Brain microvascular endothelial cell (primary cell): ENCODE data around the gene RERE.

ENCODE experiments used
- DNase-seq: peaks from one replicate; pipeline ENCODE4 v3.0.0-alpha.2; 2020
- H3K27ac ChIP-seq: fragments of 250-450 bp; sonication (Bioruptor Pico); 2 replicates; pipeline ENCODE4 v1.5.1; 2020; ENCODE audit warnings: mild to moderate bottlenecking, moderate library complexity
- H3K27me3 ChIP-seq: fragments of 250-450 bp; sonication (Bioruptor Pico); replicated peaks from 2 replicates; pipeline ENCODE4 v1.5.1; 2020; ENCODE audit warnings: mild to moderate bottlenecking
- H3K36me3 ChIP-seq: fragments of 250-450 bp; sonication (Bioruptor Pico); replicated peaks from 2 replicates; pipeline ENCODE4 v1.5.1; 2020; ENCODE audit warnings: mild to moderate bottlenecking
- H3K4me3 ChIP-seq: 2 replicates; pipeline ENCODE4 v1.5.1; 2011; ENCODE audit warnings: low read depth, mild to moderate bottlenecking, control low read depth, low read length, moderate library complexity
- CTCF ChIP-seq: IDR thresholded peaks from 2 replicates; pipeline ENCODE4 v1.5.1; 2011; ENCODE audit warnings: low read depth, mild to moderate bottlenecking, moderate library complexity, low read length, control low read depth, inconsistent platforms; ENCODE audit errors: missing control alignments
- in situ Hi-C: cut with HindIII; loops from 2 replicates; pipeline ENCODE4 v1.10.0; 2017; ENCODE audit warnings: low sequenced_read_pairs, low pct_ligation_motif_present

RERE gene

GRCh38 chr1:8482979-8483381, 334.5 kb downstream of the RERE start:
- no peak for DNase-seq
- in situ Hi-C loops: no loop called here
- Histone ChIP-seq H3K36me3 (no peaks in the 10 kb centered on the region), H3K4me3 (no peak overlapping the region), H3K27ac (no peak overlapping the region), H3K27me3 (no peaks in the 10 kb centered on the region)
- no peak for TF ChIP-seq CTCF

- DNase-seq: no peak
- no peak overlapping the region for H3K4me3 ChIP-seq
- in situ Hi-C loops: no loop called here
- no peaks in the 10 kb centered on the region for H3K36me3 ChIP-seq
- peak overlapping the region; percentile 58 for H3K27ac ChIP-seq
- H3K27me3 ChIP-seq: no peaks in the 10 kb centered on the region
- no peak for TF ChIP-seq CTCF
Observed at GRCh38 chr1:8481650-8482380, 335.6 kb downstream of the RERE start.

GRCh38 chr1:8478566-8478965, 338.9 kb downstream of the RERE start:
- Histone ChIP-seq H3K4me3 (no peak overlapping the region), H3K36me3 (no peaks in the 10 kb centered on the region), H3K27me3 (no peaks in the 10 kb centered on the region), H3K27ac (no peak overlapping the region)
- no peak for DNase-seq
- no peak for TF ChIP-seq CTCF
- in situ Hi-C loops: no loop called here

GRCh38 chr1:8477983-8478362, 339.5 kb downstream of the RERE start:
- in situ Hi-C loops: no loop called here
- Histone ChIP-seq H3K27me3 (no peaks in the 10 kb centered on the region), H3K4me3 (no peak overlapping the region), H3K36me3 (no peaks in the 10 kb centered on the region), H3K27ac (no peak overlapping the region)
- no peak for TF ChIP-seq CTCF
- DNase-seq: no peak

- no peak for TF ChIP-seq CTCF
- DNase-seq: peak; percentile 39
- H3K4me3 ChIP-seq: no peak overlapping the region
- no peaks in the 10 kb centered on the region for H3K36me3 ChIP-seq
- H3K27ac ChIP-seq: no peak overlapping the region
- in situ Hi-C loops: no loop called here
- H3K27me3 ChIP-seq: no peaks in the 10 kb centered on the region
Observed at GRCh38 chr1:8477166-8477982, 340.1 kb downstream of the RERE start.

GRCh38 chr1:8476006-8476405, 341.4 kb downstream of the RERE start:
- Histone ChIP-seq H3K4me3 (no peak overlapping the region), H3K27ac (no peak overlapping the region), H3K36me3 (no peaks in the 10 kb centered on the region), H3K27me3 (no peaks in the 10 kb centered on the region)
- DNase-seq: no peak
- TF ChIP-seq CTCF: no peak
- in situ Hi-C loops: no loop called here
